NCI-H1930 (cell line): Measurements from ENCODE around the gene CADM2.

Experiments
- DNase-seq, 2 experiments: peaks; one replicate each; lab custom pipeline; 2025; lab: John Stamatoyannopoulos, UW

Gene CADM2

GRCh38 chr3:84984429-84984828, 25.6 kb downstream of the CADM2 start:
- DNase-seq, result no peak

DNA sequence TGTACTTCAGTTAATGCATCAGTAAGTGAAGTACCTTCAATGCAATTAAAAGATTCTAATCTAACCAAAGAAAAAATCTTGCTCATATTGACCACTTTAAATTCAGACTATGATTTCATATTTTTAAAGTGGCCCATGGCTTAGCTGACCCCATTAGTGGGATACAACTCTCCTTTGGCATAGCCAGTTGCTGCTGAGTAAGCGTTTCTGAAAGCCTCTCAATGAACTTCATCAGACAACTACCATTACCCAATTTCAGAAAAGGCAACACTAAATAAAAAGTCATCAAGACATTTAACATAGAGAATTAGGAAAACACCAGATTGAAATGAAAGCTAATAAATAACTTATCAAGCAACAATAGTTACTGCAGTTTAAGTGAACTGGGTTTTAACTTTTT, 27.0 kb downstream of the CADM2 start:
- no peak for DNase-seq

DNA sequence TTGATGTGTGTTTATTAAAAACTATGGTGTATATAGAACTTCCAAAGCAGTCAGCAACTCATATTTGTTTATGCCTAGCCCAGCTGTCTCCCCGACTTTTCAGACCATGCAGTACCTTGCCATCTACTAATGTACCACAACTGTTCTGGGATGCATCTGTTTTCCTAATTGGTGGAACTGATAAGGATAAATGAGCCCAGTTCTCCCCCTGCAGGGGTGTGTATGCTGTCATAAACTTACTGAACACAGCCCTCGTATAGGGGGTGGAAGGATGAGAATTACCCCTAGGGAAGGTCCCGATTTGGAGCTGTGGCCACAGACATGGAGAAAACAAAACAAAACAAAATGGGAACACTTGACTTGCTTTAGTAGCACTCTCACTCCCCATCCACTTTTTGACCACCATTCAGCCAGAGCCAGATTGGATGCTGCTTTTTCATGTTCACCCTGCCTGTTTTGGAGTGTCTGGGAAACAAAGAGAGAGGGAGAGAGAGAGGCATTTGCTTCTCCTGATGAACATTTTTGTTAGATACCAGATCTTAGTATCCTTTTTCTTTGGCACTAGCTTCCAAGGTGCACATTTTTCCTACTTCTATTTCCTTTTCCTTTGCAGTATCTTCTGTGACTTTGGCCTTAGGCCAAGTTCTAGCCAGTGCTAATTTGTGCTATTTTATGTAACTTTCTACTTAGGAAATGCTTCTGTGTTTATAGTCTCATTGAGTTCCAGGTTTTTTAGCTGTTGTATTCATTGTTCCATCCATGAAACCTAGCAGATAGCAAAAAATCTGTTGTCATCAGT, 29.1 kb downstream of the CADM2 start:
- no peak for DNase-seq

DNA sequence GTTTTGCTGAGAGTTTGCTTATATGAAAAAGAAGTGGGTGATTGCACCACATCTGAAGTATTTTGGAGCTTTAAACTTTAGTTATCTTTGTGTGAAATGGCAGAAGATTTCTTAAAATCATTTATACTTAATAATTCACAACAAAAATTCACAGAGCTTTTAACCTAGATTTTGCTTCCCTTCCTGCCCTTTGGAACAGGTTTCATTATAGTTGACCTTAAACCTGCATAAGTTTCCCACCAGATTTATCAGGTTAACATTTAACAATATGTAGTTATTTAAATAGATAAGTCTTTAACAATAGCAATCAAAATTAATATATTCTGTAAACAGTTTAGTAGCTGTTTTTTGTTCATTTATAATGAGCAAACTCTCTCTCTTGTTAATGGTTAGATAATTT, 30.3 kb downstream of the CADM2 start:
- DNase-seq, result no peak

DNA sequence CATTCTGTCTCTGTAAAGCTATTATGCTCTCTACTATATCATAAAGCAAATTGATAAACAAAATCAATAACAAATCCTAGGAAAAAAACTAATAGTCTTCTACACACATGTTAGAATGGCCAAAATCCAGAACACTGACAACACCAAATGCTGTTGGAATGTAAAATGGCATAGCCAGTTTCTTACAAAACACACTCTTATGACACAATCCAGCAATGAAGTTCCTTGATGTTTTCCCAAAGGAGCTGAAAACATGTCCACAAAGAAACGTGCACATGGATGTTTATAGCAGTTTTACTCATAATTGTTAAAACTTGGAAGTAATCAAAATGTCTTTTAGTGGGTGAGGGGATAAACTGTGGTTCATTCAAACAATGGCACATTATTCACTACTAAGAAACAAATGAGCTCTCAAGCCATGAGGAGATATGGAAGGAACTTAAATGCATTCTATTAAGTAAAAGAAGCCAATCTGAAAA, 32.7 kb downstream of the CADM2 start:
- no peak for DNase-seq

DNA sequence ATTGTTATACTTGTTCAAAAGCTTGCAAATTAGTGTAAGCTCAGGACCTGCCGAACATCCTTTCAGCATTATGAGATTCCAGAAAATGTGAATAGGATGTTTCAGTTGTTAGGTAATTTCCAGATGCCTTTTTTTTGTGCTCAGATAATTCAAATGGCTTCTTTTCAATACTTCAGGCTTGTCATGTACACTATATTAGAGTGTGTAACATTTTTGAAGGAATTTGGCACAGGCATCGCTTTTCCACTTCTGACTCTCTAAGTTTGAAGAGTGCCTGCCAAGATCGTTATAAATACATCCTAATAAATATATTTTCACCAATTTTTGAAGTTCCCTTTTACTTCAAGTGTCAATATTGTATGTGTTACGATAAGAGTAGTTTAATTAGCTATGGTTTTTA, 35.2 kb downstream of the CADM2 start:
- DNase-seq, result no peak

GRCh38 chr3:84998545-84998944, 39.8 kb downstream of the CADM2 start:
- DNase-seq, result no peak

- DNase-seq, result no peak
Measured at GRCh38 chr3:85003479-85003878, 44.7 kb downstream of the CADM2 start.

- DNase-seq, result no peak
Measured at GRCh38 chr3:85004147-85004546, 45.4 kb downstream of the CADM2 start.

DNA sequence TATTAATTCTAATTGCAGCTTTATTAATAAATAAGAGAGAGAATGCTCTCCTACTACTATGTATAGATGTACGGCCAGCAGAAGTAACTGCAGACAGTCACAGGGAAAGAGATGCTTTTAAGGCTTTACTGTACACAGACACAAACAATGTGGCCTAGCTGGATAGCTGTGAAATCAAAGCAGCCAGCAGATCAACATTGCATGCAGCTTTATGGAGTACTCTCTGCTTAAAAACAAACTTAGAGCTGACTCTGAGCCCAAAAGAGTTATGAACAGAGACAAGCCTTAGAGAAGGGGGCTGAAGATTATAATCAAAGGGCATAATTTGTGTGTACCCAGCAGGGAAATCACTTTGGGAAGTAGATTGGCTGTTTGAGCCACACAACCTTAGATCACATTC, 47.2 kb downstream of the CADM2 start:
- no peak for DNase-seq

DNA sequence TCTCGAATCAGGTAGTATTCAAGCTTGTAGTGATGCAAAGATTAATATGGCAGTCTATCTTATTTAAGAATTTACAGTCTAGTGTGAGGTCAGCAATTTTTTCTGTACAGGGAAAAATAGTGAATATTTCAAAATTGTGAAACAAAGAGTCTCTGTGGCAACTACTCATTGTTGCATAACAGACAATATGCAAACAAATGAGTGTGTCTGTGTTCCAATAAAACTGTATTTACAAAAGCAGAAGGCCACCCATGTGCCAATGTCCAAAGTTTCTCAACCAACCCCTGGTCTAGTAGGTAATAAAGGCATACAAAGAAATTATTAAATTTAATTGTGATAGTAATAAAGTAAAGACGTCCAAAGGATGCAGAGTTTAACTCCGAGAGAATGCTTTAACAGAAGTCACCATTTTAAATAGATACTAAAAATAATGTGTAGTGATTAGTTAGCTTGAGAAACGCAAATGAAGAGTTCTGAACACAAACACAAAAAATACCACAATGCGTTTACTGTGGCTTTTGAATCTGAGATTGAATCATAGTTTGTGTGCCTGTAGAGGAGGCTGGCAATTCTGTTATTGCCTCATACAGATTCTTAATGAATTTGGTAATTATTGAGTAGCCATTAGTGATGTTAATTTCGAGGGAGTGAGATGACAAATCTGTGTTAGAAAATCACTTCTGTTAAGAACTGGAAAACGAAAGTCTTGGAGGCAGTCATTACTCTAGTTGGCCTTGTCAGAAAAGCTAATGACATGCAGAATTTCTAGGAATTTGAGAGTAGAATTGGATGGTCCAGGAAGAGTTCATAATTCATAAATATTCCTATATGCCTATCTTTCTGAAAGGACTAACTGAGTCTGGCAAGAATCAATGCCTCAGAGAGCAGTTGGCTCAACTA, 48.7 kb downstream of the CADM2 start:
- DNase-seq, result no peak

DNA sequence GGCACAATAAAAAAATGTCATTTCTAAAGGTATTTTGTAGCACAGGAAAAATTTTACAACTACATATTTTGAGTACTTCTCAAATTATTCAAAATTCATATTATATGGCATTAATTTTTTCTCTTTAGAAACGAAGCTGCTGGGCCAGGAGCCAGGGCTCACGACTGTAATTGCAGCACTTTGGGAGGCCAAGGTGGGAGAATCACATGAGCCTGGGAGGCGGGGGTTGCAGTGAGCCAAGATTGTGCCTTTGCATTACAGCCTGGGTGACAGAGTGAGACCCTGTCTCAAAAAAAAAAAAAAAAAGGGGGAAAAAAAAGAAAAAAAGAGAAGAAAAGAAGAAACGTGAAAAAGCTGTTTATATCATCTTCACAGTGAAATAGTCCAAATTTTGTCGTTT, 62.0 kb downstream of the CADM2 start:
- DNase-seq, result no peak

- no peak for DNase-seq
Measured at GRCh38 chr3:85030052-85030451, 71.3 kb downstream of the CADM2 start.

GRCh38 chr3:85037203-85037602, 78.4 kb downstream of the CADM2 start:
- DNase-seq, result no peak

DNA sequence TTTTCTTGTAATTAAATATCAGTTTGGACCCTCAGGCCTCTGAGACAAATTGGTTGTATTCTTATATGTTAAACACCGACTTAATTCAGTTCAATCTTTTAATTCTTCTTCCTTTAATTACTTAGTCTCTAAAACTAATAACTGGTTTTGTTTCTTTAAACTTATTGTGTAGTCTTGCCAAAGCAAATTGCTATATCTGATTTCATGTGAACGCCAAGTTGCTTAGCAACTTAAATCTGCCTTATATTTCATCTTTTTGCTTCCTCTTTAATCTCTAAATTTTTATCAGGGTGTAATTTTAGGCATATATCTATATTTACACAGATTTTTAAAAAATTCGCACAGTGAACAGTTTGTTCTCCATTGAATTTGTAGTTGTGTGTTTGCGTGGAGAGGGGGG, 82.2 kb downstream of the CADM2 start:
- no peak for DNase-seq

- DNase-seq, result no peak
Measured at GRCh38 chr3:85041562-85042055, 82.8 kb downstream of the CADM2 start.

GRCh38 chr3:85050821-85051220, 92.0 kb downstream of the CADM2 start:
- DNase-seq, result no peak

- no peak for DNase-seq
Measured at GRCh38 chr3:85051786-85052185, 93.0 kb downstream of the CADM2 start.

DNA sequence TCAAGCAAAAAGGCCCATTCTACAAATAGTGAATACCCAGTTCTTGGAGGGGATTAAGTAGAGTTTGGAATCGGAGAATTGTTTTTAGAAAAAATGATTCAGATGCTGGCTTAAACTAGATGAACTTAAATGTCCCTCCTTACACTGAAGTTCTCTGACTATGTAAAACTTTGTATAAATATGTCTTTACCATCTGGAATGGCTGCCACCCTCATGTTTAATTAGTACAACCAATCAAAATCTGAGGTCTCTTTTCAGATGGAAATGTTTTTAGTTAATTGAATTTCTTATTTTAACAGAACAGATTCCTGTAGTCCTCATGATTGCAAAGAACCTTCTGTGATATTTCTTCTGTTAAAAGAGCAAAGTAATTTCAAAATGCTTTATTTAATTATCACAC, 94.8 kb downstream of the CADM2 start:
- no peak for DNase-seq

- no peak for DNase-seq
Measured at GRCh38 chr3:85054579-85054978, 95.8 kb downstream of the CADM2 start.

DNA sequence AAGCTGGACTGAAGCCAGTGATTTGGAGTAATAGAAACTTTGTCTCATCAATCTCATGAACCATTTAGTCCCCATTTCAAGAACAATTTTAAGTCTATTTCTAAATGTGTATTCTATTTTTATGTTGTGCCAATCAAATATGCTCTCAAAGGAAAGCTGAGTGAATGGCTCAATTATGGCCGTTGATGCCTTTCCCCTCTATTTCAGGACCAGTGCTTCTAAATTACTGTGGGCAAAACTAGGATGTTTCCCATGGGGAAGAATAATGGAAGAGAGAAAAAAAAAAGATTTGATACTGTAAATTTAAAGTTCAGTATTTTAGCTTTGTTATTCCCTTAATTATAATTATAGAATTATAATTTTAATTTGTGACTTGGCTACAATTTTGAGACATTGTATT, 110.1 kb downstream of the CADM2 start:
- DNase-seq, result no peak

DNA sequence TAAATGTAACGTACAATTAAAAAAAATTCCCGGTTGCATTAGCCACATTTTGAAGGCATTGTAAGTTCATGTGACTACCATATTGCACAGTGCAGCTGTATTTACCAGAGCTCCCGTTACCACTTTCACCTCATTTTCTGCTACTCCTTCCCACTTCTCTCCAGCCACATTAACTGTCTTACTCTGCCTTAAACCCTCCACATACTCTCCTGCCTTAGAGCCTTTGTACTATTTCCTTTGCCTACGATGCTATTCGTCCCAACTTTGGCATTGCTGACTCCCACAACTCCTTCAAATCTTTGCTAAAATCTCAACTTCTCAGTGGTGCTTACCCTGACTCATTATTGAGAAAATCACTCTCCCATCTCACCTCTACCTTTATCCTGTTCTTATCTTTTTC, 115.2 kb downstream of the CADM2 start:
- DNase-seq, result no peak

DNA sequence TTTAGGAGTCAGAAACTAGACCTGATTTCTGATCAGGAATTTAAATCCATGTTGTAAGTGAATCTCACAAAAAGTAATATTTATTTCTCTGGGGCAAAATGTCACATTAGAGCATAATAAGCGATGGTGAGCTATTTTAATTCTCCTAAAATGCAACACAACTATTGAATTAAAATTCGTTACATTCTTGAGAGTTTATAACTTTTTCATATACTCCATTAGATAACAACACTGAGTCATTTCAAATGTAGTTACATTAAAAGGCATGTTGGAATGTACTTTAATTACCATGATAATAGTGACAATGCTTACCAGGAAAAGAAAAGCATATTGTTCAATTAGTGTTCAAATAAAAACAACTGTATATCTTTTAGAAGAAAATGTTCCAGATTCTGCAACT, 116.9 kb downstream of the CADM2 start:
- DNase-seq, result no peak
